Lower leg skin (tissue), 4 donors: ENCODE results near the gene DDX49. TPM values are rescaled to one million over a fixed set of nuclear protein-coding genes. Genes with fewer than 3 reads are reported as not detected.
"Not testable (repeated sequence)": the region's sequence is repeated elsewhere in the genome, so short reads cannot be mapped to it uniquely, and the experiment has no call there.

Source experiments
- DNase-seq, 2 donors: peaks; one replicate each; pipeline ENCODE4 v3.0.0-alpha.2; 2019; ENCODE audit warnings: low spot score in 2 of 2
- H3K4me3 ChIP-seq: fragments of 200-600 bp; sonication (generic); 2 replicates; pipeline ENCODE4 v1.5.1; 2017; ENCODE audit warnings: mild to moderate bottlenecking, low read depth; ENCODE audit not compliant: poor library complexity, severe bottlenecking
- CTCF ChIP-seq, 3 donors: fragments of 450-650 bp; IDR thresholded peaks; one replicate each; pipeline ENCODE4 v1.5.1; 2016; ENCODE audit warnings: antibody characterized with exemption in 3 of 3, mild to moderate bottlenecking in 3 of 3, moderate library complexity in 2 of 3
- POLR2A ChIP-seq, 2 donors: fragments of 450-650 bp; IDR thresholded peaks; one replicate each; pipeline ENCODE4 v1.6.1; 2016 to 2017; ENCODE audit warnings: antibody characterized with exemption in 2 of 2, mild to moderate bottlenecking in 1 of 2, moderate library complexity in 1 of 2
- WGBS, 2 donors: methylation state at CpG; one replicate each; pipeline ENCODE4 v1.1.5; 2018; 5-methylcytosine and 5-hydroxymethylcytosine counted together
- intact Hi-C: fragments of 100-400 bp; cut with DNase I; formaldehyde crosslinking; loops from one replicate; pipeline ENCODE4 v1.15.0; 2023; ENCODE audit warnings: low total_unique reads
- total RNA-seq, 4 donors: library from RNA; depleted of rRNA; stranded (reverse); fragments of >200 nt; gene quantifications; one replicate each; pipeline ENCODE4 v1.1.0, GENCODE V29; 2016

The DDX49 gene
- total RNA-seq, 4 donors from 2014 or later = 50.0 to 87.7 (median 65.5) TPM

- DNase-seq = no peak
- WGBS, 2 donors = 90 to 91% methylated on average over 3 of the region's 3 CpGs
- no peak for TF ChIP-seq POLR2A (IDR thresholded peaks at IDR 0.05)
- no peak for TF ChIP-seq CTCF (IDR thresholded peaks at IDR 0.05)
- H3K4me3 ChIP-seq = no peak overlapping the region
- intact Hi-C loops = no loop called here
Observed at GRCh38 chr19:18949858-18950257, 30.3 kb downstream of the DDX49 start.

- no peak for DNase-seq
- intact Hi-C loops = no loop called here
- H3K4me3 ChIP-seq = no peak overlapping the region
- TF ChIP-seq POLR2A (IDR thresholded peaks at IDR 0.05) = no peak
- no peak for TF ChIP-seq CTCF (IDR thresholded peaks at IDR 0.05)
- WGBS, 2 donors = 79 to 92% methylated on average over 7 of the region's 7 CpGs
Observed at GRCh38 chr19:18951721-18952281, 32.3 kb downstream of the DDX49 start.

GRCh38 chr19:18952364-18953003, 33.0 kb downstream of the DDX49 start:
- WGBS, 2 donors = 50 to 53% methylated on average over 17 of the region's 17 CpGs

GRCh38 chr19:18954094-18954493, 34.6 kb downstream of the DDX49 start:
- WGBS, 2 donors = 88 to 91% methylated on average over 3 of the region's 3 CpGs
- intact Hi-C loops = no loop called here
- no peak overlapping the region for H3K4me3 ChIP-seq
- TF ChIP-seq CTCF (IDR thresholded peaks at IDR 0.05) = no peak
- no peak for TF ChIP-seq POLR2A (IDR thresholded peaks at IDR 0.05)
- DNase-seq = no peak

More at GRCh38 chr19:18952364-18953003, 33.0 kb downstream of the DDX49 start:
- DNase-seq, intact Hi-C loops, H3K4me3 ChIP-seq: not testable (repeated sequence)

- TF ChIP-seq CTCF (IDR thresholded peaks at IDR 0.05) (no peak), POLR2A (IDR thresholded peaks at IDR 0.05) (no peak)
- WGBS, 2 donors = 97 to 99% methylated on average over 2 of the region's 2 CpGs
- H3K4me3 ChIP-seq = no peak overlapping the region
- intact Hi-C loops = no loop called here
- no peak for DNase-seq
Observed at GRCh38 chr19:18955042-18955441, 35.5 kb downstream of the DDX49 start.

- no peak overlapping the region for H3K4me3 ChIP-seq
- 86 to 91% methylated on average over 4 of the region's 4 CpGs for WGBS, 2 donors
- TF ChIP-seq POLR2A (IDR thresholded peaks at IDR 0.05) (no peak), CTCF (IDR thresholded peaks at IDR 0.05) (no peak)
- intact Hi-C loops = no loop called here
- DNase-seq = no peak
Observed at GRCh38 chr19:18960370-18960769, 40.9 kb downstream of the DDX49 start.
